GM21529 (cell line): ENCODE results near the gene SIPA1L3.
"Not testable (repeated sequence)": the region's sequence is repeated elsewhere in the genome, so short reads cannot be mapped to it uniquely, and the experiment has no call there.

ENCODE experiments used
- ATAC-seq: cut with Tn5 transposase; IDR thresholded peaks from one replicate; pipeline ENCODE4 v1.9.1; 2021; ENCODE audit not compliant: unreplicated experiment

The SIPA1L3 gene

GRCh38 chr19:38224863-38225218 lies 317.8 kb downstream of the SIPA1L3 start:
- ATAC-seq = not testable (repeated sequence)

- ATAC-seq = no peak
Measured at GRCh38 chr19:38227287-38228004, 320.4 kb downstream of the SIPA1L3 start.

- ATAC-seq = no peak
Measured at GRCh38 chr19:38228005-38228377, 321.0 kb downstream of the SIPA1L3 start.

GRCh38 chr19:38228491-38229439 lies 321.8 kb downstream of the SIPA1L3 start:
- no peak for ATAC-seq

GRCh38 chr19:38229585-38230073 lies 322.6 kb downstream of the SIPA1L3 start:
- ATAC-seq = peak; percentile 81

- ATAC-seq = not testable (repeated sequence)
Measured at GRCh38 chr19:38230506-38231133, 323.6 kb downstream of the SIPA1L3 start.

- ATAC-seq = no peak
Measured at GRCh38 chr19:38231918-38232317, 324.9 kb downstream of the SIPA1L3 start.

- no peak for ATAC-seq
Measured at GRCh38 chr19:38233740-38234251, 326.8 kb downstream of the SIPA1L3 start.

- no peak for ATAC-seq
Measured at GRCh38 chr19:38234615-38235014, 327.6 kb downstream of the SIPA1L3 start.

GRCh38 chr19:38239816-38240215 lies 332.8 kb downstream of the SIPA1L3 start:
- ATAC-seq = no peak

- no peak for ATAC-seq
Measured at GRCh38 chr19:38243279-38243673, 336.3 kb downstream of the SIPA1L3 start.

- no peak for ATAC-seq
Measured at GRCh38 chr19:38245826-38246498, 339.0 kb downstream of the SIPA1L3 start.

- ATAC-seq = no peak
Measured at GRCh38 chr19:38247126-38247525, 340.1 kb downstream of the SIPA1L3 start.

GRCh38 chr19:38247734-38248268 lies 340.8 kb downstream of the SIPA1L3 start:
- ATAC-seq = no peak

GRCh38 chr19:38248421-38248820 lies 341.4 kb downstream of the SIPA1L3 start:
- ATAC-seq = no peak

- ATAC-seq = no peak
Measured at GRCh38 chr19:38250428-38250820, 343.4 kb downstream of the SIPA1L3 start.

GRCh38 chr19:38250821-38251563 lies 344.0 kb downstream of the SIPA1L3 start:
- no peak for ATAC-seq

- ATAC-seq = no peak
Measured at GRCh38 chr19:38251564-38252051, 344.6 kb downstream of the SIPA1L3 start.

GRCh38 chr19:38252385-38252784 lies 345.4 kb downstream of the SIPA1L3 start:
- ATAC-seq = no peak
